ENCODE results near the gene KANSL1.

DNA sequence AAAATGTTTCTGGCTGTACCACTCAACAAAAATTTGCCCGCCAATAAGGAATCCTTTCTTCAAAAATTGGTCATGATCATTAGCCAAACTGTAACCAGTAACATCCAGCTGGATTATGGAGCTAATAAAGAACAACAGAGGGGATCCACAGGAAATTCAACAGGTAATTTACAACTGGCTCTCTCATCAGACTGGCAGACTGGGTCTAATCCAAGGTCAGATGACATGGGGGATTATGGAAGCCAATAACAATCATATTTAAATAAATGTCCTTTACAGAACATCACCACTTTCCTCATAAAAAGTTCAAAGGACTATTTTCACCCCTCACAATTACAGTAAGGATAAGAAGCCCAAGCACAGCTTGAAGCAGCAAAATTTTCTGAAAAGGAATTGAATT lies 66.4 kb downstream of the KANSL1 start:
- no peak for TF ChIP-seq EZH2phosphoT487 (IDR thresholded peaks at IDR 0.05)
- TF ChIP-seq, protein P1, sequence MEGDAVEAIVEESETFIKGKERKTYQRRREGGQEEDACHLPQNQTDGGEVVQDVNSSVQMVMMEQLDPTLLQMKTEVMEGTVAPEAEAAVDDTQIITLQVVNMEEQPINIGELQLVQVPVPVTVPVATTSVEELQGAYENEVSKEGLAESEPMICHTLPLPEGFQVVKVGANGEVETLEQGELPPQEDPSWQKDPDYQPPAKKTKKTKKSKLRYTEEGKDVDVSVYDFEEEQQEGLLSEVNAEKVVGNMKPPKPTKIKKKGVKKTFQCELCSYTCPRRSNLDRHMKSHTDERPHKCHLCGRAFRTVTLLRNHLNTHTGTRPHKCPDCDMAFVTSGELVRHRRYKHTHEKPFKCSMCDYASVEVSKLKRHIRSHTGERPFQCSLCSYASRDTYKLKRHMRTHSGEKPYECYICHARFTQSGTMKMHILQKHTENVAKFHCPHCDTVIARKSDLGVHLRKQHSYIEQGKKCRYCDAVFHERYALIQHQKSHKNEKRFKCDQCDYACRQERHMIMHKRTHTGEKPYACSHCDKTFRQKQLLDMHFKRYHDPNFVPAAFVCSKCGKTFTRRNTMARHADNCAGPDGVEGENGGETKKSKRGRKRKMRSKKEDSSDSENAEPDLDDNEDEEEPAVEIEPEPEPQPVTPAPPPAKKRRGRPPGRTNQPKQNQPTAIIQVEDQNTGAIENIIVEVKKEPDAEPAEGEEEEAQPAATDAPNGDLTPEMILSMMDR (IDR thresholded peaks at IDR 0.05): no peak
